Measurements from ENCODE around the gene CSNK1A1L.

Gene CSNK1A1L

GRCh38 chr13:37105251-37105714 lies at the start of gene CSNK1A1L:
CSNK1A1L (minus strand) TSS chr13:37105664; CDS start chr13:37105256, 408 bp downstream.
- DNase-seq (ENCODE audit: low read depth) = no peak

DNA sequence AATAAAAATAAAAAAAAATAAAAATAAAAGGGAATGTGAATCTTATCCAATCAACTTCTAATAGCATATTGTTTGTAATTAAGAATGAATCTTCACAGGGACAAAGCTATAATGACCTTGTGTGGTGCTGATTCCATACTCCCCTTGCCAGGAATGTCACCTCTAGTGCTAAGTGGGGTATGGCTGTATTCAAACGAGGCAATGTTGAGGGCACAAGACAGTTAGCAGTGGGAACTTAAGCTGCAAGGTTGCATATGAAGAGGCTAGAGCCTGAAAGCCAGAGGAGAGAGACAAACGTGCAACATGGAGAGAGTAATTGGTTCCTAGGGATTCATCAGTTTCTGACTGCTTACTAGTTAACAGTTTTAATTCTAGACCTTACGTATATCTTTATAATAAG lies 43.9 kb upstream of the CSNK1A1L start:
- no peak for DNase-seq (ENCODE audit: low read depth)

DNA sequence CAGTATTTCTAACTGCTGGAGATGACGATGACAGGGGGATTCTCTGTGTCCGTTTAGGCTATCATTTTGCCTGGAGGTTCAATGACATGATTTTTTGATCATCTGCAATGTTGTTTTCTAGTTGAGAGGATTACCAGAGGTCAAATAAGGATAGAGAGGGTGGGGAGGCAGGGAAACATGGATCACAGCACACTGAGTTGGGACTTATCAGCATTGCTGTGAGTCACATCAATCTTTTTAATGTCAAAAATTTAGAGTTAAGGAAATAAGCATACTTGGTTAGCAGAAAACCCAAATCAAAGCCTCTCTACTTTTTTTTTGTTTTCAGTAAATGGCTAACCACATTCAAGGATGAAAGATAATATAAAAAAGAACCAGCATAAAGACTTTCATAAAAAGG lies 43.0 kb upstream of the CSNK1A1L start:
- DNase-seq (ENCODE audit: low read depth) = no peak

- no peak for DNase-seq (ENCODE audit: low read depth)
Observed at GRCh38 chr13:37144661-37145060, 39.2 kb upstream of the CSNK1A1L start.

GRCh38 chr13:37143911-37144310 lies 38.4 kb upstream of the CSNK1A1L start:
- DNase-seq (ENCODE audit: low read depth) = no peak

DNA sequence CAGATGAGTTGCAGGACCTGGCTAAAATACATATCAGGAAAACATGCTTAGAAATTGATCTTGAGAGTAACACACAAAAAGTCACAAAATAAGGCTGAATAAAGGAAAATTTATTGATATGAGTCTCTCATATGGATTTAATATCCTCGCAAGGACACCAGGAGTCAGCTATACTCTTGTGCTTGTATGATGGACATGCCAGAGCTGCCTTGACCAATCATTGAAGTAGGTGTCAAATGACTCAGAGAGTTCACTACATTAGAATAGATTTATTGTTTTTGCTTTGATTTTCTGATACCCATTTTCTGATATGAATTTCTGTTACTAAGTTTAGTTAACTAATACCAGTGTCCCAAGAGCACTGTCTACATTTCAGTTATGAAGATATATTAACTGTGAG lies 37.4 kb upstream of the CSNK1A1L start:
- DNase-seq (ENCODE audit: low read depth) = no peak

- DNase-seq (ENCODE audit: low read depth) = no peak
Observed at GRCh38 chr13:37141011-37141410, 35.5 kb upstream of the CSNK1A1L start.

- no peak for DNase-seq (ENCODE audit: low read depth)
Observed at GRCh38 chr13:37139356-37139755, 33.9 kb upstream of the CSNK1A1L start.

GRCh38 chr13:37138926-37139325 lies 33.5 kb upstream of the CSNK1A1L start:
- no peak for DNase-seq (ENCODE audit: low read depth)

GRCh38 chr13:37138169-37138568 lies 32.7 kb upstream of the CSNK1A1L start:
- peak; percentile 60 for DNase-seq (ENCODE audit: low read depth)

DNA sequence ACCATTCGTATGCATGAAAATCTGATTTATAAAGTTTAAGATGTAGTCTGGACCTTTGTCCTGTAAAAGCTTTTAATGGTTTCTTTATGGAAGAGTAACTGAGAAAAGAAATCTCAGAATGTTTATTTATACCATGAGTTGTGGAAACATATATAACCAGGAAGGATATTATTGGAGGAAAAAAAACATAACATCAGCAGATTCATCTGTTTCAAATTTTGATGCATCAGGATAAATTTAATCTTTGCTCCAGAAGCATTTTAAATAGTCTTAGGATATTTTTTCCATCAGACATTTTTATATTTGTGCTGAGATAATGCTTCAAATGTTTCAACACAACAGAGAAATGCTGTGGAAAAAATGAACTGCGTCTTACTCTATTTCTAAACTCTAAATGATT lies 31.2 kb upstream of the CSNK1A1L start:
- DNase-seq (ENCODE audit: low read depth) = no peak

DNA sequence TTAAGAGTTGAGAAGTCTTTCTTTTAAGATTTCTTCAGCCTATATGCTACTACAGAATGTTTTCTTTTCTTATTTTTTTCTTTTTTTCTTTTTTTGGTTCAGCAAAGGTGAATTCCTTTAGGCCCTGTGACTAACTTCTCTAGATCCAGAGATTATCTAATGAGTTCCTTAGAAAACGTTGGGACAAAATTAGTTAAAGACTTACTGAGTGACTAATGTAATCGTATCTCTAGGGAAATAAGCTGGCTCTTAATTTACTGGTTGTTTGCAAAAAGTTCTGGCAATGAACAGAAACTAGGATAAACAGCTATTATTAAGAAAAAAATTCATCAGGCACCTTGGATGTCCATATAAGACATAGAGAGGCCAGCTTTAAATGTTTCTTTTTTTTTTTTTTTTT lies 30.7 kb upstream of the CSNK1A1L start:
- DNase-seq (ENCODE audit: low read depth) = no peak

DNA sequence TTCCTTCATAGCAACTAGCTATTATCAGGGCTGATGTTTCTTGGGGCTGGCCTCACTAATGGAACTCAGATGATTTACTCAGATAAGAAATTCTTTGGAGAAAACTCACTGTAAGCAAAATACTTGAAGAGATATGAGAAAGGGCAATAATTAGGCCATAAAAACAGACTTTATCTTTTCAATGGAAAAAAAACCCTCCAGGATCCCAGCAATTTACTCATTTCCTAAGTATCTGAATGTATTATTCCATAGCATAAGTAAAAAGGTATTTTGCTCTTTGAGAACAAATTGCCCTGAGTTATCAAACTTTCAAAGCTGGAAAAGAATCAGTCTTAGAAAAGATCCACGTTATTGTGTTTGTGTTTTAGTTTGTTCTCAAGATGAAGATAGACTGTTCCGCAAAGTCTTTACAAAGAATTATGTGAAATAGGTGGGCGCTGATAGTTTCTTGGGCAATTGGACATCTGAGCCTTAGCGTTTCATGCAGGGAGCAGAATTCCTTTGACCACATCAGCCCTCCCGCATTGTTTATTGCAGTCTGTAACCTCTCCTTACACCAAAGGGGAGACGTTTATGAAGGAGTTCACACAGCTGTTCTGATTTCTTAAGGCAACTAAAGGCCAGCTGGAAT lies 29.1 kb upstream of the CSNK1A1L start:
- DNase-seq (ENCODE audit: low read depth) = peak; percentile 34

- no peak for DNase-seq (ENCODE audit: low read depth)
Observed at GRCh38 chr13:37132211-37132610, 26.7 kb upstream of the CSNK1A1L start.

DNA sequence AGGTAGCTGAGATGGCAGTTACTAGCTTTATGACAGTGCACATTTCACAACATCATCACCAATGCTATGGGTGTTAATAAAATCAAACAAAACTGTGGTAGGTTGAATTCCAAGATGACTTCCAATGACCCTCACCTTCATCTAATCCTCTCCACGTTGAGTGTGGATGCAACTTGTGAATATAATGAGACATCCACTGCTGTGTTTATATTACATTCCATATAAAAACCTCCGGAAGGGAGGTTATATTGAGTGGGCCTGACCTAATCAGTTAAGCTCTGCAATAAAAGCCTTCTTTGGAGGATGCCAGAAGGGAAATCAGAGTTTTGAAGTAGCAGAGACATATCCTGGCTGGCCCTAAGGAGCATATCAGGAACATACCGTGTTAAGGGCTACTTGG lies 25.6 kb upstream of the CSNK1A1L start:
- no peak for DNase-seq (ENCODE audit: low read depth)

- DNase-seq (ENCODE audit: low read depth) = no peak
Observed at GRCh38 chr13:37129866-37130265, 24.4 kb upstream of the CSNK1A1L start.

- peak; percentile 43 for DNase-seq (ENCODE audit: low read depth)
Observed at GRCh38 chr13:37127691-37128241, 22.3 kb upstream of the CSNK1A1L start.

DNA sequence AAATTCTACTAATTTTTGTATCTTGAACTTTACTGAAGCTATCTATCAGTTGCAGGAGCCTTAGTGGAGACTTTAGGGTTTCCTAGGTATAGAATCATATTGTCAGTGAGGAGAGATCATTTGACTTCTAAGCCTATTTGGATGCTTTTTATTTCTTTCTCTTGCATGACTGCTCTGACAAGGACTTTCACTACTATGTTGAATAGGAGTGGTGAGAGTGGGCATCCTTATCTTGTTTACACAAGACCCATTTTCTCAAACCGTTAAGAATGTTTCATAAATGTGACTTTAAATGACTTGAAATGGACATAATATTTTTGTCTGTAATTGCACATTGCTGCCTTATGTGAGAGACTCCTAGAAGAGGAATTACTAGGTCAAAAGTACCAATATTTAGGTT lies 17.9 kb upstream of the CSNK1A1L start:
- DNase-seq (ENCODE audit: low read depth) = no peak

GRCh38 chr13:37118016-37118415 lies 12.6 kb upstream of the CSNK1A1L start:
- DNase-seq (ENCODE audit: low read depth) = no peak

- DNase-seq (ENCODE audit: low read depth) = no peak
Observed at GRCh38 chr13:37114250-37114649, 8.8 kb upstream of the CSNK1A1L start.

DNA sequence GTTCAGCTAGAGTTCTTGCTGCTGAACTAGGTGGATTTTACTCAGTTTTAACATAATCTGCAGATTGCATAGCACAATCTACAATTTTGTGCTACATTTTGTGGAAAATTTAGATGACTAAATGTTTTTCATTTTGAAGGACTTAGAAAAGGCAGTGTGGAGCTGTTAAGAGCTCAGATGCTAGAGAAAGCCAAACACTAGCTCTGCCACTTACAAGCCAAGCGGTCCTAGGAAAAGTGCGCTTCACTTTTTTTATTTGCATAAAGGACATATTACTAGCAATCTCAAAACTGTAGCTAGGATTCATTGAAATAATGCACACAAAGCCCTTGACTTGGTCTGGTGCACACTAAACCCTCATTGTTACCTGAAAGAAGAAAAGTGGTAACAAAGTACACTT lies 8.1 kb upstream of the CSNK1A1L start:
- DNase-seq (ENCODE audit: low read depth) = no peak

DNA sequence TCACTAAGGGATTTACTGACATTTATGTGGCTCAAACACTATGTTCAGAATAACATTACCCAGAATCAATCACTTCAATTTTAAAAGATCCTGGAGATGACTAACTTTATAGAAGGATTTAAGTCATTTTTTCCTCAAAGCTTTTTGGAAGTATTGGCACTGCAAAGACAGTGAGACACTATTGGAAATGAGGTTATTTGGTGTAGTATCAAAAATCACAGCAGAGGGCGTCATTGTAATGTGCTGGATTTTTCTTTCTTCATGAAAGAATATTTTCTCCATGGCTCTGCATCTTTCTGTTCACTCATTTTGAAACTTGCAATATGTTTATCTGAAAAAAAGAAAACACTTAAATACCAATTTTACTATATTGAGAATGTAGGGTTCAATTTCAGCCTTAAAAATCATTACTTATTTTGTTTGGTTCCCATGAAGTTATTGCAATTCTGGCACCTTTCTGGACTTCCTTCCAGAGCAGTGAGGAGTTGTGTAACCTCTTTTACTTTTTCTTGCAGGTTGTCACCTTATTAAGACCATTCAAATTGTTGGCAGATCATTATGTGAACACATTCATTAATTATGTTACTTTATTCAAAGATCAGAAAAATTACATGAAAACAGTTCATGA lies 3.7 kb upstream of the CSNK1A1L start:
- DNase-seq (ENCODE audit: low read depth) = peak; percentile 55

DNA sequence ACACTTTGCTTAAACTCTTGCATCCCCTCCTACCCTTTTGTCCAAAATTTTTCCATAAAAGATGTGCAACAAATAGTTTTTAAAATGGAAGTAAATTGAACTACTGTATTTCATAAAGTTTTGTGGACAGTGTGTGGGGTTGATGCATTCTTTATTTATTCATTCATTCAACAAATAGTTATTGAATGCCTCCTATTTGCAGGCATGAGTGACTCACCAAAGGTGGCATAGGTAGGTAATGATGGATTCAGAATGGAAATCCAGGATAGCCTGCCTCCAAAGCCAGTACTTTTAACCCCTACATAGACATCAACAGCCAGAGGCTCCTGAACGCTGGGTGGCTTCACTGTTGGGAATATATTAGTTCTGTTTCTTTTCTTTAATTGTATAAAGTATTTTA lies 2.4 kb upstream of the CSNK1A1L start:
- DNase-seq (ENCODE audit: low read depth) = no peak

- DNase-seq (ENCODE audit: low read depth) = no peak
Observed at GRCh38 chr13:37107456-37107855, 2.0 kb upstream of the CSNK1A1L start.

Data from ELR (cell line).